ENCODE data around the gene SPEM3.

DNA sequence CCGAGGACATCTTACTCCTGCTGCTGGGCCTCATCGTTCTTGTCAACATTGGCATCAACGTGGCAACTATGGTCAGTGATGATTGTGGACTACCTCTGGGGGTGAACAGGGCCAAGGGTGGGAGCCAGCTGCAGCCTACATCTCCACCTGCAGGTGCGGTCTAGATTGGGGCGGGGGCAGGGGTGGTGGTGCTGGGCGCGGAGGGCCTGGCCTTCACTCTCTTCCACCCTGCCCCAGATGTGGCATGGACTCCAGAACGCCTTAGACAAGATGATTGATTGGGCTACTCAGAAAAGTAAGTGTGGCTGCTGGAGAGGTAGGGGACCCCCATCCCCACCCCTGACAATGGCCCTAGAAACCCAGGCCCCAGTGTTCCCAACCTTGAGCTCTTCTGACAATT lies 2.9 kb upstream of the SPEM3 start:
- TF ChIP-seq, protein P1, sequence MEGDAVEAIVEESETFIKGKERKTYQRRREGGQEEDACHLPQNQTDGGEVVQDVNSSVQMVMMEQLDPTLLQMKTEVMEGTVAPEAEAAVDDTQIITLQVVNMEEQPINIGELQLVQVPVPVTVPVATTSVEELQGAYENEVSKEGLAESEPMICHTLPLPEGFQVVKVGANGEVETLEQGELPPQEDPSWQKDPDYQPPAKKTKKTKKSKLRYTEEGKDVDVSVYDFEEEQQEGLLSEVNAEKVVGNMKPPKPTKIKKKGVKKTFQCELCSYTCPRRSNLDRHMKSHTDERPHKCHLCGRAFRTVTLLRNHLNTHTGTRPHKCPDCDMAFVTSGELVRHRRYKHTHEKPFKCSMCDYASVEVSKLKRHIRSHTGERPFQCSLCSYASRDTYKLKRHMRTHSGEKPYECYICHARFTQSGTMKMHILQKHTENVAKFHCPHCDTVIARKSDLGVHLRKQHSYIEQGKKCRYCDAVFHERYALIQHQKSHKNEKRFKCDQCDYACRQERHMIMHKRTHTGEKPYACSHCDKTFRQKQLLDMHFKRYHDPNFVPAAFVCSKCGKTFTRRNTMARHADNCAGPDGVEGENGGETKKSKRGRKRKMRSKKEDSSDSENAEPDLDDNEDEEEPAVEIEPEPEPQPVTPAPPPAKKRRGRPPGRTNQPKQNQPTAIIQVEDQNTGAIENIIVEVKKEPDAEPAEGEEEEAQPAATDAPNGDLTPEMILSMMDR (conservative IDR thresholded peaks at IDR 0.05; ENCODE audit: low read length), result no peak
- TF ChIP-seq EZH2phosphoT487 (IDR thresholded peaks at IDR 0.05; ENCODE audit: borderline replicate concordance), result no peak
